ENCODE data around the gene TMEM41A.

Gene TMEM41A

DNA sequence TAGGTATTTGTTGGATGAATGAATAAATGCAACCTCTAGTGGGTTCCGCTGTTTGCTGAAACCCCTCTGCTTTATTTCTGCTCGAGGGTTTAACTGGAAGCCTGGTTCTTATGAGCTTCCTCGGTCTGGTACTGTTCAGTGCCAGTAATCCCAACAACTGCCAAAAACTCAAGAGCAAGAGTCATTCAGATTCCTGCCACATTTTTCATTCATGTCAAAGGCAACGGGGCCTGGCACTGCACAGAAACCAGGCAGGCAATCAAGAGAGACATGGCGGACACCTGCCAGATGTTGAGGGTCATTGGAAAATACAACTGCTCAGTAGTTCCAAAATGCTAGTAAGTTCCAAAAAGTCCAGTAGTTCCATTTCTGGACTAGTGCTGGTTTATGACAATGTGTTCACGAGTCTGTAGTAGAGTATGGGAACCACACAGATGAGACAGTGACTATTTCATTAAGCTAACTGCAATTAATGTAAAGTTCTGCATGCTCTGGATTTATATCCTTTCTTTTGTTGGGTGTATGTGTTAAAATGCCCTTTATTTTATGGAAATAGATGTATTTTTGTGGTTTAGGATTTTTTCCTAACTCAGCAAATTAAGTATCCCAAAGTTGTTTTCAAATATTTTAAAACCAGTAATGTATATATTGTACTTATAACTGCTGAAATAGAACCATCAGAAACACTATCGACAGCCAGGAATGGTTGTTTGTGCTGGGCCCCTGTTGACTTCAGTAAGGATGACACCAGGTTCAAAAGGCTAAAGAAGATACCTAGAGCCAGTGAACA, 22.7 kb upstream of the TMEM41A start:
- Histone ChIP-seq H3K4me3 (ENCODE audit: low read depth, low read length) (no peak overlapping the region), H3K36me3 (ENCODE audit: control insufficient read depth, insufficient read depth, low read length) (no peaks in the 10 kb centered on the region), H3K9ac (ENCODE audit: low read length) (no peak overlapping the region), H3K27ac (ENCODE audit: low read depth, low read length) (no peak overlapping the region), H3K9me3 (ENCODE audit: control insufficient read depth, insufficient read depth, low read depth, low read length) (no peaks in the 10 kb centered on the region), H3K4me1 (ENCODE audit: control insufficient read depth, insufficient read depth, low read length) (no peaks in the 10 kb centered on the region), H3K27me3 (ENCODE audit: control insufficient read depth, insufficient read depth, low read length) (no peaks in the 10 kb centered on the region)

DNA sequence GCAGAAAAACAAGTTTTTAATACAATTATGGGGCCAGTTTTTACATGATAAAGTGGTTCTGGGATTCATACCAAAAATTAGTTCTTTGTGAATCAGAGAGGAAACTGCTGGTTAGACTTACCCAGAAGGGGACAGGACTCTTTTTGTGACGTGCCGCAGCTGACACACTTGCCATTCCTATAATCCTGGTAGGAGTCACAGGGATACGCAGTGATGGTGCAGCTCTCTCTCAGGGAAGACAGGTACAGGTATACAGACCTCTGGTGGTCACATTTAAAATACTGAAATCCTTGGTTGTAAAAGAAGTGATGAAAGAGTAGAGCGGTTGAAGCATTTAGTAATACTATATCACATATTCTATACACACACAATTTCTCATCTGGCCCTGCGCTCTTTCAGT, 20.2 kb upstream of the TMEM41A start:
- Histone ChIP-seq H3K27ac (ENCODE audit: low read depth, low read length) (no peak overlapping the region), H3K27me3 (ENCODE audit: control insufficient read depth, insufficient read depth, low read length) (peaks cover 6% of the 10 kb centered on the region; the same call in 1 of the 2 replicates), H3K9ac (ENCODE audit: low read length) (no peak overlapping the region), H3K4me3 (ENCODE audit: low read depth, low read length) (no peak overlapping the region), H3K4me1 (ENCODE audit: control insufficient read depth, insufficient read depth, low read length) (no peaks in the 10 kb centered on the region), H3K9me3 (ENCODE audit: control insufficient read depth, insufficient read depth, low read depth, low read length) (no peaks in the 10 kb centered on the region), H3K36me3 (ENCODE audit: control insufficient read depth, insufficient read depth, low read length) (no peaks in the 10 kb centered on the region)

DNA sequence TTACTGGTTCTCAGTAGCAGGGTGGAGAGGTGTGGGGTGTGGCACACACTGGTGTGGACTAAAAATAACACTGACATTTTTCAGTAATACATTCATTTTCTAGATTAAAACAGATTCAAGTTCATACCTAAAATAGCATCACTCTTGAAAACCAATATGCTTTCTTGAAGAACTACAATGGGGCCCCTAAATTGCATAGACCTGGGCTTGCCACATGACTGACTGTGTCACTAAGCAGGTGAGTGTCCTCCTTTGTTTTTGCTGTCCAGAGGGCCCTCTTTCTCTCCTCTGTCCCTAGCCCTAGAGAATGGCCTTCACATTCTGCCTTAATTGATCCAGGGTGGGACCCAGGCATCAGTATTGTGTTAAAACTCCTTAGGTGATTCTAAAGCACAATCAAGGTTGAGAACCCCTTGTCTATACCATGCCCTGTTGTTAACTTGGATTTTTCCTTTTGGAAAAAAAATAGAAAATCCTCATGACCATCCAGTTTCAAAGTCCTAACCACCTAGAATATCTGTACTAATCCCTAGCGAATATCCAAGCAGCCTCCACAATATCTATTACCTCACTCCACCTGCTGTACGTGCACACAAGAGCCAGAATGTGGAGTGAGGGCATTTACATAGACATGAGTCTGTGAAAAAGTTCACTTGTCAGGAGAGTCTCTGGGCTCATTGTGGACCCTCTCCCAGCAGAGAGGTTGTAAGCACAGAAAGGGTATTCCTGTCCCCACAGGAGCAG, 18.7 kb upstream of the TMEM41A start:
- Histone ChIP-seq H3K36me3 (ENCODE audit: control insufficient read depth, insufficient read depth, low read length) (no peaks in the 10 kb centered on the region), H3K9ac (ENCODE audit: low read length) (no peak overlapping the region), H3K27me3 (ENCODE audit: control insufficient read depth, insufficient read depth, low read length) (peaks cover 6% of the 10 kb centered on the region; the same call in 1 of the 2 replicates), H3K4me3 (ENCODE audit: low read depth, low read length) (no peak overlapping the region), H3K9me3 (ENCODE audit: control insufficient read depth, insufficient read depth, low read depth, low read length) (no peaks in the 10 kb centered on the region), H3K4me1 (ENCODE audit: control insufficient read depth, insufficient read depth, low read length) (no peaks in the 10 kb centered on the region), H3K27ac (ENCODE audit: low read depth, low read length) (no peak overlapping the region)

DNA sequence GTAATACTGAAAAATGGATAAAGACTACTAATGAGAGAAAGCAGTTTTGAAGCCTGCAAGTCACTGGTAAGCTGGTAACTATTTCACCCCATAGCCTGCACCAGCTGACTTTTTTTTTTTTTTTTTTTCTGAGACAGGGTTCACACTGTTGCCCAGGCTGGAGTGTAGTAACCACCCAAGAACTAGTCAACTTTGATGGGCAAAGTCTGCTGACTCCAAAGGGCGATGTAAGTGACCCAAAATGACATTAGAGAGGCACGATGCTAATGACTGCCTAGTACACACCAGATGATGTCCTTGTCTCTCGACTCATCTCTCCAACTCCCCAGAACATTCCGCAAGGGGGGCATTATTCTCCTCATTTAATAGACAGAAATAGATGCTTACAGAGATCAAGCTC, 12.9 kb upstream of the TMEM41A start:
- peaks cover 6% of the 10 kb centered on the region; the same call in 1 of the 2 replicates for H3K27me3 ChIP-seq (ENCODE audit: control insufficient read depth, insufficient read depth, low read length)
- H3K4me3 ChIP-seq (ENCODE audit: low read depth, low read length) = no peak overlapping the region
- H3K4me1 ChIP-seq (ENCODE audit: control insufficient read depth, insufficient read depth, low read length) = no peaks in the 10 kb centered on the region
- H3K9me3 ChIP-seq (ENCODE audit: control insufficient read depth, insufficient read depth, low read depth, low read length) = no peaks in the 10 kb centered on the region
- H3K9ac ChIP-seq (ENCODE audit: low read length) = no peak overlapping the region
- H3K27ac ChIP-seq (ENCODE audit: low read depth, low read length) = no peak overlapping the region
- no peaks in the 10 kb centered on the region for H3K36me3 ChIP-seq (ENCODE audit: control insufficient read depth, insufficient read depth, low read length)

DNA sequence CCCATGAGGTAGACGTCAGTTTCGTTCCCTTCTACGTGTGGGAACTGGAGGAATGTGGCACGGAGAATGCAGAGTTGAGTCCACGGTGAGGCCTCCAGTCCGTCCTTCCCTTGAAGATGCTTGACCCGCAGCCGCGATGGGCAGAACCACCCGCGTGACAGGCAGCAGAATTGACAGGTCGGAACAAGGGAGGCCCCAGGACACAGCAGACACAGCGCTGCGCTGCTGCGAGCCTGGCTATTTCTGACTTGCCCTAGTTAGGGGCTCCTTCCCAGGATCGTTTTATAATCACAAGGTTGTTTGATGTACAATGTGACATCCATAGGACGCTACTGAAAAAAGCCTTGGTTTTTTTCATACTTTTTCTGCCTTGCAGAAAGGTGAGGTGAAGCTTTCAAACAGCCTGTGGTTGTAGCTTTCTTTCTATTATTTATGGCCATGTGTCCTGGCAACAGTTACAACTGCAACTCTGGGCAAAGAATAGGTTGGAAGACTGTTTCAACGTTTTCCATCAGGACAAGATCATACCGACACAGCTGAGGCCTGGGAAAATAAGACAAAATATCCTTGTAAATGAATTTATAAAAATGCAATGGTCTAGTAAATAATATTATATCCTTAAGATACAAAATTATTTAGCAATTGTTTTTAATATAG, 9.6 kb upstream of the TMEM41A start:
- Histone ChIP-seq H3K27ac (ENCODE audit: low read depth, low read length) (no peak overlapping the region), H3K4me1 (ENCODE audit: control insufficient read depth, insufficient read depth, low read length) (peaks cover 3% of the 10 kb centered on the region; the same call in 1 of the 2 replicates), H3K9me3 (ENCODE audit: control insufficient read depth, insufficient read depth, low read depth, low read length) (no peaks in the 10 kb centered on the region), H3K4me3 (ENCODE audit: low read depth, low read length) (no peak overlapping the region), H3K9ac (ENCODE audit: low read length) (no peak overlapping the region), H3K36me3 (ENCODE audit: control insufficient read depth, insufficient read depth, low read length) (no peaks in the 10 kb centered on the region), H3K27me3 (ENCODE audit: control insufficient read depth, insufficient read depth, low read length) (no peaks in the 10 kb centered on the region)

DNA sequence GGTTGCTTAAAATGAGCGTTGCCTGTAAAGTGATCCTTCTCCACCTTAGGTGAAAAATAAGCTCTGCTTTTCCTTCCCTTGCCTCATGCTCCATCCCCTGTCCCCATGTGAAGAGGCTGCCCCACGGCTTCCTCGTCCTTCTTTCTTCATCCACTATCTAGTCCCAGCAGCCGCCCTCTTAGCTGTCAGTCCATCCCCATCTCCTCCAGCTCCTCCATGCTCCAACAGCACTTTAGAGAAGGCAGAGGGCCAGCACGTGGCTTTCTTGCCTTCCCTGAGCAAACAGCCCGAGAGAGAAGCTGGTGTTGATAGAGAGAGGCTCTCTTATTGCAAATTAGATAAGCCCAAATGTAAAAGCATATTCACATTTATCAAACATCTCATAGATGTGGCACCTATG, 9.0 kb upstream of the TMEM41A start:
- H3K27ac ChIP-seq (ENCODE audit: low read depth, low read length) = no peak overlapping the region
- peaks cover 6% of the 10 kb centered on the region; the same call in 1 of the 2 replicates for H3K4me1 ChIP-seq (ENCODE audit: control insufficient read depth, insufficient read depth, low read length)
- no peaks in the 10 kb centered on the region for H3K27me3 ChIP-seq (ENCODE audit: control insufficient read depth, insufficient read depth, low read length)
- H3K36me3 ChIP-seq (ENCODE audit: control insufficient read depth, insufficient read depth, low read length) = no peaks in the 10 kb centered on the region
- H3K9ac ChIP-seq (ENCODE audit: low read length) = no peak overlapping the region
- no peaks in the 10 kb centered on the region for H3K9me3 ChIP-seq (ENCODE audit: control insufficient read depth, insufficient read depth, low read depth, low read length)
- H3K4me3 ChIP-seq (ENCODE audit: low read depth, low read length) = no peak overlapping the region

DNA sequence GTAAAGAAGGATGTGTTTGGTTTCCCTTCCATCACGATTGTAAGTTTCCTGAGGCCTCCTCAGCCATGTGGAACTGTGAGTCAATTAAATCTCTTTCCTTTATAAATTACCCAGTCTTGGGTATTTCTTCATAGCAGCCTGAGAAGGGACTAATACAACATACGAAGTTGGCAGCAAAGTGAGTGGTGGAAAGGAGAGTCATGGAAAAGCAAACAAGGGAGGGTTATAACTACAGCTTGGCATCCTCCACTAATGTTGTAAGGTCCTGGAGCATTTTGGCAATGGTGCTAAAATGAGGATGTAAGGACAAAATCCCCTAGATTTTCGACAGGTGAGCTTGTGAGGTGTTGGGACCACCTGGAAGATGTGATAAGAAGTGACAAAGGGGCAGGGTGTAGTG, 5.8 kb upstream of the TMEM41A start:
- no peak overlapping the region for H3K4me3 ChIP-seq (ENCODE audit: low read depth, low read length)
- H3K4me1 ChIP-seq (ENCODE audit: control insufficient read depth, insufficient read depth, low read length) = peaks cover 7% of the 10 kb centered on the region; the same call in 1 of the 2 replicates
- no peak overlapping the region for H3K9ac ChIP-seq (ENCODE audit: low read length)
- H3K27ac ChIP-seq (ENCODE audit: low read depth, low read length) = no peak overlapping the region
- peaks cover 7% of the 10 kb centered on the region; the same call in 1 of the 2 replicates for H3K27me3 ChIP-seq (ENCODE audit: control insufficient read depth, insufficient read depth, low read length)
- no peaks in the 10 kb centered on the region for H3K36me3 ChIP-seq (ENCODE audit: control insufficient read depth, insufficient read depth, low read length)
- H3K9me3 ChIP-seq (ENCODE audit: control insufficient read depth, insufficient read depth, low read depth, low read length) = no peaks in the 10 kb centered on the region

DNA sequence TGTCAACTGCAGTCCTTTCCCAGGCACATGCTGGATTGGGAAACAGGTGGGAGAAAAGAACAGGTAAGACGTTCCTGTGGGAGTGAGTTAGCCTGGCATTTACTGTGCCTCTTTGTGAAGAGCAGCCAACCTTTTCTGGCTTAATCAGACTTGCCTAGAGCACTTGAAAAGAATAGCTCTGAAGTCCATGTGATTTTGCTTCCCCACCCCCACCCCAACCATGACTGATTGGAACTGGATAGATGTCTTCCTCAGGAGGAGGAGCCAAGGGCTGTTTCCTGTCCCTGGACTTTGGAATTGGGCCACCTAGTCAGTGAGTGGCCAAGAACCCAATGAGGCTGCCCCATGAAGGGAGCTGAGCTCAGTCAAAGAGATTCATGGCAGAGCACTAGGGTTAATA, 4.7 kb upstream of the TMEM41A start:
- Histone ChIP-seq H3K4me3 (ENCODE audit: low read depth, low read length) (no peak overlapping the region), H3K27me3 (ENCODE audit: control insufficient read depth, insufficient read depth, low read length) (peaks cover 7% of the 10 kb centered on the region; the same call in 1 of the 2 replicates), H3K27ac (ENCODE audit: low read depth, low read length) (no peak overlapping the region), H3K4me1 (ENCODE audit: control insufficient read depth, insufficient read depth, low read length) (peaks cover 11% of the 10 kb centered on the region; the same call in 1 of the 2 replicates), H3K36me3 (ENCODE audit: control insufficient read depth, insufficient read depth, low read length) (no peaks in the 10 kb centered on the region; the same call in 1 of the 2 replicates), H3K9me3 (ENCODE audit: control insufficient read depth, insufficient read depth, low read depth, low read length) (no peaks in the 10 kb centered on the region), H3K9ac (ENCODE audit: low read length) (no peak overlapping the region)

DNA sequence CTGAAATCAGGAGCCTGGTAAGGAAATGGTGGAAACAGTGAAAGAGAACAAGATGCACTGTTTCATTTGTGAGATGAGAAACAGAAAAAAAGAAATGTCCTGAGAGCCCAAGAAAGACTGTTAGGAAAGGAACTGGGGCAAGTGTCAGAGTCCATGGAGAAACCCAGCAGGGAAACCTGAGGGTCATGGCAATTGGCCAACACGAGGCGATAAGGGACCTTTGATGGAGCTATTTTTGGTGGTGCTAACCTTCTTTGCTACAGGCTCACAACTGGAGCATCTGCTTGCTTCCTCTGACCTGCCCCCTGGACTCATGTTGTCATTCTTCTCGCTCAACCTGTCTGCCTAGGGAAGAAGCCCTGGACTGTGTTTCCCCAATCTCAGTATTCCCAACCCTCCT, 4.2 kb upstream of the TMEM41A start:
- Histone ChIP-seq H3K36me3 (ENCODE audit: control insufficient read depth, insufficient read depth, low read length) (no peaks in the 10 kb centered on the region; the same call in 1 of the 2 replicates), H3K27me3 (ENCODE audit: control insufficient read depth, insufficient read depth, low read length) (peaks cover 7% of the 10 kb centered on the region; the same call in 1 of the 2 replicates), H3K9me3 (ENCODE audit: control insufficient read depth, insufficient read depth, low read depth, low read length) (no peaks in the 10 kb centered on the region), H3K4me1 (ENCODE audit: control insufficient read depth, insufficient read depth, low read length) (peaks cover 11% of the 10 kb centered on the region; the same call in 1 of the 2 replicates), H3K4me3 (ENCODE audit: low read depth, low read length) (no peak overlapping the region), H3K27ac (ENCODE audit: low read depth, low read length) (no peak overlapping the region), H3K9ac (ENCODE audit: low read length) (no peak overlapping the region)

DNA sequence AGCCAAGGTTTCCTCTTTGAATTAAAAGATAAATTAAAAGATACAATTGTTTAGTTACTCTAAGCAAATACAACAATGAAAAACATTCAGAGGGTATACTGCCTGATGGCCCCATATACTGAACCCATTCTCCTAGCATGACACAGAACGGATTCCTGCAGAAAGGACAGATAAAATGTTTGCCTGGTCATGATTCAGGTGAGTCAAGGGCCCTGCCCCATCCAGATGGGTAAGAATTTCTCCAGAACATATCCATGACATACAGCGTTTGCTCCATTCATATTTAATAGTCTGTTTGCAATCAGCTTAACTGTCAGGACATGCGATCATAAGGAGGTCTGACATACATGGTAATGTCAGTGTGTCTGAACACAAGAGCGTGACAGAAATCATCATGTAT, 8.6 kb downstream of the TMEM41A start:
- H3K4me1 ChIP-seq (ENCODE audit: control insufficient read depth, insufficient read depth, low read length) = no peaks in the 10 kb centered on the region
- no peaks in the 10 kb centered on the region for H3K9me3 ChIP-seq (ENCODE audit: control insufficient read depth, insufficient read depth, low read depth, low read length)
- H3K27ac ChIP-seq (ENCODE audit: low read depth, low read length) = no peak overlapping the region
- H3K27me3 ChIP-seq (ENCODE audit: control insufficient read depth, insufficient read depth, low read length) = no peaks in the 10 kb centered on the region
- H3K36me3 ChIP-seq (ENCODE audit: control insufficient read depth, insufficient read depth, low read length) = peaks cover 68% of the 10 kb centered on the region
- no peak overlapping the region for H3K4me3 ChIP-seq (ENCODE audit: low read depth, low read length)
- H3K9ac ChIP-seq (ENCODE audit: low read length) = no peak overlapping the region

DNA sequence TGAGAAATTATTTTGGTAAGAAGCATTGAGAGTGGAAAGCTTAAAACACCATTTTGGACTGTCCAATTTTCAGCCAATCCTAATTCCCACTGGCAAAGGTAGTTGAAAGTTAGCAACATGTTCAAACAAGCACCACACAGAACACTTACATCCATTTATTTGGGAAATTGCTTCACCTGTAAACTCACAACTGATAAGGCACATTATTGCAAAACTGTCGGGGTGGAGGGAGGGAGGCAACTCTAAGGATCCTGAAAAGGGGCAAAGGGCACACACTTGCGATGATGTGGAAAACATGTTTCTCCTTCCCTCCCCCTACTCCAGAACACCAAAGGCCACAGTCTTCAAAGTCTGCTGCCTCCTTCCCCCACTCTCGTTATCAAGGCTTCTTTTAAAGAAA, 9.4 kb downstream of the TMEM41A start:
- peaks cover 60% of the 10 kb centered on the region for H3K36me3 ChIP-seq (ENCODE audit: control insufficient read depth, insufficient read depth, low read length)
- no peak overlapping the region for H3K9ac ChIP-seq (ENCODE audit: low read length)
- H3K27me3 ChIP-seq (ENCODE audit: control insufficient read depth, insufficient read depth, low read length) = no peaks in the 10 kb centered on the region
- no peaks in the 10 kb centered on the region for H3K4me1 ChIP-seq (ENCODE audit: control insufficient read depth, insufficient read depth, low read length)
- no peaks in the 10 kb centered on the region for H3K9me3 ChIP-seq (ENCODE audit: control insufficient read depth, insufficient read depth, low read depth, low read length)
- H3K4me3 ChIP-seq (ENCODE audit: low read depth, low read length) = no peak overlapping the region
- no peak overlapping the region for H3K27ac ChIP-seq (ENCODE audit: low read depth, low read length)

Data from HUES6 (cell line).